Activated CD4-positive, alpha-beta T cell treated with anti-CD3 and anti-CD28 coated beads, Interleukin-2, amount 10 ng/mL, durations not matched to agents 7 days and 5 days (primary cell): ENCODE data around the gene RAP2B. TPM values are rescaled to one million over a fixed set of nuclear protein-coding genes. Genes with fewer than 3 reads are reported as not detected.
"Not testable (repeated sequence)": the region's sequence is repeated elsewhere in the genome, so short reads cannot be mapped to it uniquely, and the experiment has no call there.

Experiments used
- CTCF ChIA-PET: fragments of 350-600 bp; sonication (Branson Sonifier 250); formaldehyde crosslinking; loops from one replicate; lab custom pipeline; 2021; ENCODE audit warnings: antibody characterized with exemption; lab: Charles Lee
- POLR2A ChIA-PET: fragments of 350-600 bp; sonication (Branson Sonifier 250); formaldehyde crosslinking; loops from one replicate; lab custom pipeline; 2021; ENCODE audit warnings: antibody characterized with exemption; lab: Charles Lee
- DNase-seq: peaks from one replicate; pipeline ENCODE4 v3.0.0-alpha.2; 2020
- H3K27ac Mint-ChIP-seq: one replicate; pipeline ENCODE4 v1.8.0; 2021; ENCODE audit warnings: mild to moderate bottlenecking, moderate library complexity, mixed read lengths
- H3K27me3 Mint-ChIP-seq: one replicate; pipeline ENCODE4 v1.8.0; 2021; ENCODE audit warnings: mixed read lengths
- H3K36me3 Mint-ChIP-seq: one replicate; pipeline ENCODE4 v1.8.0; 2021; ENCODE audit warnings: low read depth, mixed read lengths
- H3K4me1 Mint-ChIP-seq: one replicate; pipeline ENCODE4 v1.8.0; 2021; ENCODE audit warnings: mixed read lengths
- H3K4me3 Mint-ChIP-seq: one replicate; pipeline ENCODE4 v1.8.0; 2021; ENCODE audit warnings: mild to moderate bottlenecking, moderate library complexity, mixed read lengths
- H3K9me3 Mint-ChIP-seq: one replicate; pipeline ENCODE4 v1.8.0; 2021; ENCODE audit warnings: mixed read lengths
- total RNA-seq, 2 experiments: library from RNA; stranded (reverse); gene quantifications; one replicate each; pipeline ENCODE4 v1.2.3, GENCODE V29; 2021

The RAP2B gene
- total RNA-seq, 2 experiments from 2014 or later: 22.5 to 23.7 TPM

GRCh38 chr3:153180860-153181372 lies 18.9 kb downstream of the RAP2B start:
- Mint-ChIP-seq H3K27ac (no peak overlapping the region), H3K36me3 (peaks cover 6% of the 10 kb centered on the region), H3K4me1 (peaks cover 11% of the 10 kb centered on the region), H3K9me3 (peaks cover 3% of the 10 kb centered on the region), H3K4me3 (no peak overlapping the region), H3K27me3 (no peaks in the 10 kb centered on the region)
- DNase-seq: no peak
- ChIA-PET POLR2A (interaction anchor here (0.7 kb wide), 1 partner anchor 30 kb away, joined by 6 read pairs; no protein-coding TSS in a partner anchor), CTCF (interaction anchor here (1.2 kb wide), 1 partner anchor 9 kb away, joined by 4 read pairs; no protein-coding TSS in a partner anchor)

GRCh38 chr3:153182501-153183293 lies 20.7 kb downstream of the RAP2B start:
- Mint-ChIP-seq H3K27me3 (no peaks in the 10 kb centered on the region), H3K27ac (no peak overlapping the region), H3K9me3 (no peaks in the 10 kb centered on the region), H3K4me1 (peaks cover 12% of the 10 kb centered on the region), H3K36me3 (no peaks in the 10 kb centered on the region), H3K4me3 (no peak overlapping the region)
- ChIA-PET CTCF (interaction anchor here (0.6 kb wide), 1 partner anchor 626 kb away, joined by 3 read pairs; no protein-coding TSS in a partner anchor), POLR2A (no interaction called here)
- no peak for DNase-seq

GRCh38 chr3:153190923-153191322 lies 28.9 kb downstream of the RAP2B start:
- ChIA-PET CTCF (no interaction called here), POLR2A (no interaction called here)
- no peak overlapping the region for H3K27ac Mint-ChIP-seq
- H3K9me3 Mint-ChIP-seq: no peaks in the 10 kb centered on the region
- DNase-seq: no peak
- H3K4me1 Mint-ChIP-seq: peaks cover under 1% of the 10 kb centered on the region
- no peak overlapping the region for H3K4me3 Mint-ChIP-seq
- H3K27me3 Mint-ChIP-seq: no peaks in the 10 kb centered on the region
- H3K36me3 Mint-ChIP-seq: no peaks in the 10 kb centered on the region

DNA sequence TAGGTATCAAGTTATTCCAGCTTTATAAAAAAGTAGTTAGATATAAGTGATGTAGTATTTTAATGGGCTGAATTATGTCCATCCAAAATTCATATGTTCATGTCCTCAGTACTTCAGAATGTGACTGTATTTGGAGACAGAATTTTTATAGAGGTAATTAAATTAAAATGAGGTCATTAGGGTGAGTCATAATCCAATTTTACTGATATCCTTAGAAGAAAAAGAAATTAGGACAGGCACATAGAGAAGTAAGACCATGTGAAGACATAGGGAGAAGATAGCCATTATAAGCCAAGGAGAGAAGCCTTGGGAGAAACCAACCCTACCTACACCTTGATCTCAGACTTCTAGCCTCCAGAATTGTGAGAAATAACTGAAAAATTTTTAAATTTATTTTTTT lies 30.3 kb downstream of the RAP2B start:
- Mint-ChIP-seq H3K4me3 (no peak overlapping the region), H3K36me3 (no peaks in the 10 kb centered on the region), H3K27ac (no peak overlapping the region), H3K4me1 (no peaks in the 10 kb centered on the region), H3K27me3 (no peaks in the 10 kb centered on the region), H3K9me3 (no peaks in the 10 kb centered on the region)
- DNase-seq: no peak
- ChIA-PET CTCF (interaction anchor here (1.6 kb wide), 1 partner anchor 9 kb away, joined by 3 read pairs; no protein-coding TSS in a partner anchor), POLR2A (no interaction called here)

DNA sequence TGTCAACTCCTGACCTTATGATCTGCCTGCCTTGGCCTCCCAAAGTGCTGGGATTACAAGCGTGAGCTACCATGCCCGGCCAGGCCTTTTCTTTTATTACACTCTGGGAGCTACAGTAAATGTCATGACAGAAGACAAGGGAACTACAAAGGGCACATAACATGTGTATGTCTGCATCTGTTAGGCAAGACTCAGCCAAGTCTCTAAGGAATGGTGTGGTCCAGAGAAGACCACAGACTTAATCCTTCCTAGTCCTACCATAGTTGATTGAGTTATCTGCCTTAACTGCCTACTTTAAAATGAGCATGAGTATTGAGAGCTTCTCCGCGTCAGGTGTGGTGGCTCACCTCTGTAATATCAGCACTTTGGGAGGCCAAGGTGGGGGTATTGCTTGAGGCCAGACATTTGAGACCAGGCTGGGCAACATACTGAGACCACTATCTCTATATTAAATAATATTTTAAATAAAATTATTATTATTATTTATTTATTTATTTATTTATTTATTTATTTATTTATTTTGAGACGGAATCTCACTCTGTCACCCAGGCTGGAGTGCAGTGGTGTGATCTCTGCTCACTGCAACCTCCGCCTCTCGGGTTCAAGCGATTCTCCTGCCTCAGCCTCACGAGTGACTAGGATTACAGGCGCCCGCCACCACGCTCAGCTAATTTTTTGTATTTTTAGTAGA lies 31.9 kb downstream of the RAP2B start:
- CTCF ChIA-PET: interaction anchor here (0.7 to 1.6 kb wide), 2 partner anchors 10 to 11 kb away, joined by 3 read pairs; no protein-coding TSS in a partner anchor
- not testable (repeated sequence) for H3K27me3 Mint-ChIP-seq, H3K4me3 Mint-ChIP-seq, H3K27ac Mint-ChIP-seq, H3K36me3 Mint-ChIP-seq, H3K4me1 Mint-ChIP-seq, DNase-seq, H3K9me3 Mint-ChIP-seq
- POLR2A ChIA-PET: interaction anchor here (0.6 kb wide), 1 partner anchor 710 kb away, joined by 3 read pairs; no protein-coding TSS in a partner anchor

DNA sequence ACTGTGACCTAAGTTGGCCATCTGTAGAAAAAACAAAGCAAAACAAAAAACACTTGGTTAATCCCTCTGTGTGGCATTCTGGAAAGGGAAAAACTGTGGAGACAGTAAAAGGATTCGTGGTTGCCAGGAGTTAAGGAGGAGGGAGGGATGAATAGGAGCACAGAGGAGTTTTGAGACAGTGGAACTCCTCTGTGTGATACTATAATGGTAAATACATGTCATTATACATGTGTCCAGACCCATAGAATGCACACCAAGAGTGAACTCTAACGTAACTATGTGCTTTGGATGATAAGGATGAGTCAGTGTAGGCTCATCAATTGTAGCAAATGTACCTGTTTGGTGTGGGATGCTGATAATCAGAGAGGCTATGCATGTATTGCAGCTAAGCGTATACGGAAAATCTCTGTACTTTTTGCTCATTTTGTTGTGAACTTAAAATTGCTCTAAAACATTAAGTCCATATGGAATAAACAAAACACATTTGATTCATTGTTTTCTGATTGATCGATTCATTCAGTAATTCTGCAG lies 33.4 kb downstream of the RAP2B start:
- H3K9me3 Mint-ChIP-seq: no peaks in the 10 kb centered on the region
- H3K27me3 Mint-ChIP-seq: no peaks in the 10 kb centered on the region
- no peak overlapping the region for H3K4me3 Mint-ChIP-seq
- H3K27ac Mint-ChIP-seq: no peak overlapping the region
- no peaks in the 10 kb centered on the region for H3K4me1 Mint-ChIP-seq
- DNase-seq: no peak
- POLR2A ChIA-PET: interaction anchor here (0.6 kb wide), 1 partner anchor 139 kb away, joined by 7 read pairs; no protein-coding TSS in a partner anchor
- CTCF ChIA-PET: no interaction called here
- no peaks in the 10 kb centered on the region for H3K36me3 Mint-ChIP-seq

- Mint-ChIP-seq H3K27me3 (no peaks in the 10 kb centered on the region), H3K27ac (no peak overlapping the region), H3K9me3 (peaks cover 2% of the 10 kb centered on the region), H3K36me3 (peaks cover 4% of the 10 kb centered on the region), H3K4me1 (peaks cover 21% of the 10 kb centered on the region), H3K4me3 (no peak overlapping the region)
- no peak for DNase-seq
- CTCF ChIA-PET: interaction anchor here (1.3 to 1.8 kb wide), 4 partner anchors 9 to 37 kb away, joined by 3 to 5 read pairs (median 4); no protein-coding TSS in a partner anchor
- POLR2A ChIA-PET: no interaction called here
Observed at GRCh38 chr3:153209596-153209995, 47.6 kb downstream of the RAP2B start.

GRCh38 chr3:153210146-153210545 lies 48.1 kb downstream of the RAP2B start:
- CTCF ChIA-PET: interaction anchor here (1.3 to 1.8 kb wide), 4 partner anchors 10 to 37 kb away, joined by 3 to 5 read pairs (median 4); no protein-coding TSS in a partner anchor
- H3K4me3 Mint-ChIP-seq: no peak overlapping the region
- DNase-seq: peak; percentile 23
- no peaks in the 10 kb centered on the region for H3K27me3 Mint-ChIP-seq
- H3K27ac Mint-ChIP-seq: no peak overlapping the region
- H3K36me3 Mint-ChIP-seq: peaks cover 5% of the 10 kb centered on the region
- POLR2A ChIA-PET: no interaction called here
- H3K9me3 Mint-ChIP-seq: peaks cover 2% of the 10 kb centered on the region
- peaks cover 22% of the 10 kb centered on the region for H3K4me1 Mint-ChIP-seq

- H3K36me3 Mint-ChIP-seq: peaks cover 7% of the 10 kb centered on the region
- peaks cover 2% of the 10 kb centered on the region for H3K9me3 Mint-ChIP-seq
- no peaks in the 10 kb centered on the region for H3K27me3 Mint-ChIP-seq
- ChIA-PET POLR2A (interaction anchor here (0.6 kb wide), 1 partner anchor 30 kb away, joined by 6 read pairs; no protein-coding TSS in a partner anchor), CTCF (interaction anchor here (1.6 kb wide), 1 partner anchor 31 kb away, joined by 3 read pairs; no protein-coding TSS in a partner anchor)
- DNase-seq: no peak
- peaks cover 26% of the 10 kb centered on the region for H3K4me1 Mint-ChIP-seq
- no peak overlapping the region for H3K4me3 Mint-ChIP-seq
- H3K27ac Mint-ChIP-seq: no peak overlapping the region
Observed at GRCh38 chr3:153210660-153211059, 48.6 kb downstream of the RAP2B start.

GRCh38 chr3:153215497-153215896 lies 53.5 kb downstream of the RAP2B start:
- CTCF ChIA-PET: interaction anchor here (0.8 kb wide), 1 partner anchor 75 kb away, joined by 3 read pairs; no protein-coding TSS in a partner anchor
- Mint-ChIP-seq H3K36me3 (peaks cover 22% of the 10 kb centered on the region), H3K27me3 (no peaks in the 10 kb centered on the region), H3K4me3 (no peak overlapping the region), H3K9me3 (peaks cover 11% of the 10 kb centered on the region), H3K4me1 (peaks cover 42% of the 10 kb centered on the region), H3K27ac (no peak overlapping the region)
- POLR2A ChIA-PET: no interaction called here
- no peak for DNase-seq

DNA sequence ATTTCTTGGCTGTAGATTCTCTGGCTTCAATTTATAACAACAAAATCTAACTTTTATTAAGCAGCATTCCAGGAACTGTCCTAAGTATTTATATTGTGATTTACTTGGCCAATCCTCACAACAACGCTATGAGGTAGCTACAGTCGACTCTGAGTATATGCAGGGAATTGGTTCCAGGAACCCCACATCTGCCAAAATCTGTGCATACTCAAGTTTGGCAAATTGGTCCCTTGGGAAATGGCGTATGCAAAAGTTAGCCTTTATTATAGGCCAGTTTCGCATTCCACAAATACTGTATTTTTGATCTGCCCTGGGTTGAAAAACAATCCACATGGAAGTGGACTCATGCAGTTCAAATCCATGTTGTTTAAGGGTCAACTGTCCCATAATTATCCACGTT lies 53.9 kb downstream of the RAP2B start:
- H3K27ac Mint-ChIP-seq: no peak overlapping the region
- peaks cover 25% of the 10 kb centered on the region for H3K36me3 Mint-ChIP-seq
- H3K9me3 Mint-ChIP-seq: peaks cover 11% of the 10 kb centered on the region
- H3K27me3 Mint-ChIP-seq: no peaks in the 10 kb centered on the region
- ChIA-PET POLR2A (no interaction called here), CTCF (interaction anchor here (0.8 kb wide), 1 partner anchor 75 kb away, joined by 3 read pairs; no protein-coding TSS in a partner anchor)
- H3K4me1 Mint-ChIP-seq: peaks cover 41% of the 10 kb centered on the region
- H3K4me3 Mint-ChIP-seq: no peak overlapping the region
- no peak for DNase-seq

GRCh38 chr3:153216928-153217327 lies 54.9 kb downstream of the RAP2B start:
- Mint-ChIP-seq H3K27me3 (no peaks in the 10 kb centered on the region), H3K36me3 (peaks cover 25% of the 10 kb centered on the region), H3K27ac (no peak overlapping the region), H3K4me1 (peaks cover 51% of the 10 kb centered on the region), H3K9me3 (peaks cover 9% of the 10 kb centered on the region), H3K4me3 (no peak overlapping the region)
- DNase-seq: no peak
- CTCF ChIA-PET: interaction anchor here (1.3 kb wide), 1 partner anchor 174 kb away, joined by 5 read pairs; no protein-coding TSS in a partner anchor
- POLR2A ChIA-PET: no interaction called here
